HepG2 (cell line): ENCODE data around the gene CCDC201. TPM values are rescaled to one million over a fixed set of nuclear protein-coding genes. Genes with fewer than 3 reads are reported as not detected.

Experiments used
- MATR3 ChIP-seq: sonication (generic); formaldehyde crosslinking; IDR thresholded peaks from 2 replicates; pipeline ENCODE4 v1.4.0; 2020; ENCODE audit warnings: missing genetic modification reagents
- polyA plus RNA-seq, 8 experiments: library from polyadenylated mRNA; depleted of rRNA in 3 of 8; stranded (reverse) in 7 of 8; unstranded in 1 of 8; fragments of >200 nt; fragmentation: Illumina TruSeq in 4 of 8; extraction: Trizol in 4 of 8; gene quantifications; 2 replicates each; pipeline versions ENCODE4 v1.2.1 to v1.2.3, GENCODE V29; 2011 to 2016; ENCODE audit warnings: low read depth in 4 of 8, missing spikeins in 1 of 8, mixed read lengths in 1 of 8; ENCODE audit not compliant: insufficient read depth in 1 of 8
- total RNA-seq, 5 experiments: library from RNA; depleted of rRNA; stranded (reverse); fragments of >200 nt; fragmentation: Illumina TruSeq; extraction: Trizol; gene quantifications; 2 replicates each; pipeline ENCODE4 v1.2.3, GENCODE V29; 2016; ENCODE audit warnings: low read depth in 1 of 5
- TF ChIP-seq, protein P1 (sequence below): sonication (generic); formaldehyde crosslinking; IDR thresholded peaks from 2 replicates; pipeline ENCODE4 v1.5.0; 2020; ENCODE audit warnings: mild to moderate bottlenecking, missing genetic modification reagents, borderline replicate concordance

Gene CCDC201
- total and polyA plus RNA-seq, 2 of the 13 experiments (the other 11 are each of a cell fraction or from before 2014, with no cell fraction given), result 0.92 TPM; not detected in 1

DNA sequence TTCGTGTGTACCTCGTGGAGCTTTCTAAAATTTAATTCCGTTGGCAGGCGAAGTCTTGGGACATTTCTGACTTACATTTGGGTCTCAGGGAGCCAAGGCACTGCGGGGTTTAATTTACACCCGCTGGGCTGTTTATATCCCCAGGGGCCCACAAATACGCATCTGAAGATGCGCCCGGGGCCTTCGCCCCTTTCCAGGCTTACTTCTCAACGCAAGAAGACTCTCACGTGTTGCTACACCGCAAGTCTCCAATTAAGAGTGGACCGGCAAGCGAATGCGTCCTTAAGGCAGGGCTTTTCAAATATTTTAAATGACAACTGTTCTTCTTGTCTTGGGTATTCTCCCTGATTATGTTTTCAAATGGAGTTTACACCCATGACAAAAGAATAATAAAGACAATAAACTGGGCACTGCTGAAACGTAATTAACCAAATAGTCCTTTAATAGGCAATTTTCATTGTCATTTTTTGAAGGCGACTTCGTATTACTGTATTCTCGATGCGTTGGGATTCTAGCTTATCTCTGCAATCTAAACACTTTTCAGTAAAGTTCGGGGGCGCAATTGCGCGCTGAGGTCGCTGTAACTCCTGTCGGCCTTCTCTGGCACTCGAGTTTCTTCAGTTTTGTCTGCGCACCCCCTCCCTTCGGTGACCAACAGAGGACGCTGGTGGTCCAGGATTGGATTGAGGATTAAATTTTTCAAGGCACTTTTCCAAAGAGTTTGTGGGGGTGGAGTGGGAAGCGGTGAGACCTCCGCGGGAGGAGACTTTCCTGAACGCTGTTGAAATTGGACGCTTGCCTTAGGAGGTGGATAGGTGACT, 49.0 kb upstream of the CCDC201 start (continued):
- TF ChIP-seq, protein P1, sequence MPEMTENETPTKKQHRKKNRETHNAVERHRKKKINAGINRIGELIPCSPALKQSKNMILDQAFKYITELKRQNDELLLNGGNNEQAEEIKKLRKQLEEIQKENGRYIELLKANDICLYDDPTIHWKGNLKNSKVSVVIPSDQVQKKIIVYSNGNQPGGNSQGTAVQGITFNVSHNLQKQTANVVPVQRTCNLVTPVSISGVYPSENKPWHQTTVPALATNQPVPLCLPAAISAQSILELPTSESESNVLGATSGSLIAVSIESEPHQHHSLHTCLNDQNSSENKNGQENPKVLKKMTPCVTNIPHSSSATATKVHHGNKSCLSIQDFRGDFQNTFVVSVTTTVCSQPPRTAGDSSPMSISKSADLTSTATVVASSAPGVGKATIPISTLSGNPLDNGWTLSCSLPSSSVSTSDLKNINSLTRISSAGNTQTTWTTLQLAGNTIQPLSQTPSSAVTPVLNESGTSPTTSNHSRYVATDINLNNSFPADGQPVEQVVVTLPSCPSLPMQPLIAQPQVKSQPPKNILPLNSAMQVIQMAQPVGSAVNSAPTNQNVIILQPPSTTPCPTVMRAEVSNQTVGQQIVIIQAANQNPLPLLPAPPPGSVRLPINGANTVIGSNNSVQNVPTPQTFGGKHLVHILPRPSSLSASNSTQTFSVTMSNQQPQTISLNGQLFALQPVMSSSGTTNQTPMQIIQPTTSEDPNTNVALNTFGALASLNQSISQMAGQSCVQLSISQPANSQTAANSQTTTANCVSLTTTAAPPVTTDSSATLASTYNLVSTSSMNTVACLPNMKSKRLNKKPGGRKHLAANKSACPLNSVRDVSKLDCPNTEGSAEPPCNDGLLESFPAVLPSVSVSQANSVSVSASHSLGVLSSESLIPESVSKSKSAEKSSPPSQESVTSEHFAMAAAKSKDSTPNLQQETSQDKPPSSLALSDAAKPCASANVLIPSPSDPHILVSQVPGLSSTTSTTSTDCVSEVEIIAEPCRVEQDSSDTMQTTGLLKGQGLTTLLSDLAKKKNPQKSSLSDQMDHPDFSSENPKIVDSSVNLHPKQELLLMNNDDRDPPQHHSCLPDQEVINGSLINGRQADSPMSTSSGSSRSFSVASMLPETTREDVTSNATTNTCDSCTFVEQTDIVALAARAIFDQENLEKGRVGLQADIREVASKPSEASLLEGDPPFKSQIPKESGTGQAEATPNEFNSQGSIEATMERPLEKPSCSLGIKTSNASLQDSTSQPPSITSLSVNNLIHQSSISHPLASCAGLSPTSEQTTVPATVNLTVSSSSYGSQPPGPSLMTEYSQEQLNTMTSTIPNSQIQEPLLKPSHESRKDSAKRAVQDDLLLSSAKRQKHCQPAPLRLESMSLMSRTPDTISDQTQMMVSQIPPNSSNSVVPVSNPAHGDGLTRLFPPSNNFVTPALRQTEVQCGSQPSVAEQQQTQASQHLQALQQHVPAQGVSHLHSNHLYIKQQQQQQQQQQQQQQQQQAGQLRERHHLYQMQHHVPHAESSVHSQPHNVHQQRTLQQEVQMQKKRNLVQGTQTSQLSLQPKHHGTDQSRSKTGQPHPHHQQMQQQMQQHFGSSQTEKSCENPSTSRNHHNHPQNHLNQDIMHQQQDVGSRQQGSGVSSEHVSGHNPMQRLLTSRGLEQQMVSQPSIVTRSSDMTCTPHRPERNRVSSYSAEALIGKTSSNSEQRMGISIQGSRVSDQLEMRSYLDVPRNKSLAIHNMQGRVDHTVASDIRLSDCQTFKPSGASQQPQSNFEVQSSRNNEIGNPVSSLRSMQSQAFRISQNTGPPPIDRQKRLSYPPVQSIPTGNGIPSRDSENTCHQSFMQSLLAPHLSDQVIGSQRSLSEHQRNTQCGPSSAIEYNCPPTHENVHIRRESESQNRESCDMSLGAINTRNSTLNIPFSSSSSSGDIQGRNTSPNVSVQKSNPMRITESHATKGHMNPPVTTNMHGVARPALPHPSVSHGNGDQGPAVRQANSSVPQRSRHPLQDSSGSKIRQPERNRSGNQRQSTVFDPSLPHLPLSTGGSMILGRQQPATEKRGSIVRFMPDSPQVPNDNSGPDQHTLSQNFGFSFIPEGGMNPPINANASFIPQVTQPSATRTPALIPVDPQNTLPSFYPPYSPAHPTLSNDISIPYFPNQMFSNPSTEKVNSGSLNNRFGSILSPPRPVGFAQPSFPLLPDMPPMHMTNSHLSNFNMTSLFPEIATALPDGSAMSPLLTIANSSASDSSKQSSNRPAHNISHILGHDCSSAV (CRISPR knock-in tag), result no peak
- TF ChIP-seq MATR3 (CRISPR knock-in tag), result no peak
